ENCODE results near the gene PRKN. TPM values are rescaled to one million over a fixed set of nuclear protein-coding genes. Genes with fewer than 3 reads are reported as not detected.

Gene PRKN
- total RNA-seq, 4 donors from 2014 or later = 4.5 to 12.3 (median 9.0) TPM

DNA sequence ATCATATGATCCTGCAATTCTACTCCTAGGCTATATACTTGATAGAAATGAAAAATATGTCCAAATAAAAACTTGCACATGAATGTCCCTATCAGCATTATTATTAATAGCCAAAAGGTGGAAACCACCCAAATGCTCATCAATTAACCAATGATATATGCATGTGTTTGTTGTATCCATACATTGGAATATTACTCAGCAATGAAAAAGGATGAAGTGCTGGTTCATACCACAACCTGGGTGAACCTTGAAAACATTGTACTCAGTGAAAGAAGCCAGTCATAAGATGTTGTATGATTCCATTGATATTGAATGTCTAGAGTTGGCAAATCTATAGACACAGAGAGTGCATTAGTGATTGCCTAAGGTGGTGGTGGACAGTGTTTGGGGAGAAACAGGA is 267.6 kb downstream of the PRKN start:
- DNase-seq = no peak
- intact Hi-C loops (cut with DNase I; ENCODE audit: low total_unique reads) = no loop called here
- in situ Hi-C loops (cut with MboI; ENCODE audit: low pct_ligation_motif_present in 1 of 4, low pct_unique_long_range_greater_than_20kb in 1 of 4, low sequenced_read_pairs in 3 of 4) = no loop called here
- Histone ChIP-seq H3K27me3 (no peaks in the 10 kb centered on the region), H3K27ac (no peak overlapping the region), H3K9me3 (no peaks in the 10 kb centered on the region), H3K4me1 (no peaks in the 10 kb centered on the region), H3K36me3 (no peaks in the 10 kb centered on the region), H3K4me3 (no peak overlapping the region)
- TF ChIP-seq, protein P1, sequence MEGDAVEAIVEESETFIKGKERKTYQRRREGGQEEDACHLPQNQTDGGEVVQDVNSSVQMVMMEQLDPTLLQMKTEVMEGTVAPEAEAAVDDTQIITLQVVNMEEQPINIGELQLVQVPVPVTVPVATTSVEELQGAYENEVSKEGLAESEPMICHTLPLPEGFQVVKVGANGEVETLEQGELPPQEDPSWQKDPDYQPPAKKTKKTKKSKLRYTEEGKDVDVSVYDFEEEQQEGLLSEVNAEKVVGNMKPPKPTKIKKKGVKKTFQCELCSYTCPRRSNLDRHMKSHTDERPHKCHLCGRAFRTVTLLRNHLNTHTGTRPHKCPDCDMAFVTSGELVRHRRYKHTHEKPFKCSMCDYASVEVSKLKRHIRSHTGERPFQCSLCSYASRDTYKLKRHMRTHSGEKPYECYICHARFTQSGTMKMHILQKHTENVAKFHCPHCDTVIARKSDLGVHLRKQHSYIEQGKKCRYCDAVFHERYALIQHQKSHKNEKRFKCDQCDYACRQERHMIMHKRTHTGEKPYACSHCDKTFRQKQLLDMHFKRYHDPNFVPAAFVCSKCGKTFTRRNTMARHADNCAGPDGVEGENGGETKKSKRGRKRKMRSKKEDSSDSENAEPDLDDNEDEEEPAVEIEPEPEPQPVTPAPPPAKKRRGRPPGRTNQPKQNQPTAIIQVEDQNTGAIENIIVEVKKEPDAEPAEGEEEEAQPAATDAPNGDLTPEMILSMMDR (IDR thresholded peaks at IDR 0.05) = no peak
- TF ChIP-seq EP300 (IDR thresholded peaks at IDR 0.05; ENCODE audit: low read depth) (no peak), POLR2AphosphoS5 (IDR thresholded peaks at IDR 0.05) (no peak), POLR2A (IDR thresholded peaks at IDR 0.05) (no peak)

GRCh38 chr6:162450358-162450757 is 277.2 kb downstream of the PRKN start:
- Histone ChIP-seq H3K9me3 (no peaks in the 10 kb centered on the region), H3K27me3 (no peaks in the 10 kb centered on the region), H3K36me3 (no peaks in the 10 kb centered on the region), H3K27ac (no peak overlapping the region), H3K4me3 (no peak overlapping the region), H3K4me1 (no peaks in the 10 kb centered on the region)
- WGBS, 2 donors (ENCODE audit: low coverage in 1 of 2) = 81 to 90% methylated on average over 3 to 9 of the region's 9 CpGs
- TF ChIP-seq EP300 (IDR thresholded peaks at IDR 0.05; ENCODE audit: low read depth) (no peak), POLR2AphosphoS5 (IDR thresholded peaks at IDR 0.05) (no peak), POLR2A (IDR thresholded peaks at IDR 0.05) (no peak)
- TF ChIP-seq, protein P1 (IDR thresholded peaks at IDR 0.05) = no peak
- intact Hi-C loops (cut with DNase I; ENCODE audit: low total_unique reads) (no loop called here), in situ Hi-C loops (cut with MboI; ENCODE audit: low pct_ligation_motif_present in 1 of 4, low pct_unique_long_range_greater_than_20kb in 1 of 4, low sequenced_read_pairs in 3 of 4) (no loop called here)
- no peak for DNase-seq

- 80 to 92% methylated on average over 3 of the region's 3 CpGs for WGBS, 2 donors (ENCODE audit: low coverage in 1 of 2)
- no peak overlapping the region for H3K27ac ChIP-seq
- H3K27me3 ChIP-seq = no peaks in the 10 kb centered on the region
- DNase-seq = no peak
- no peaks in the 10 kb centered on the region for H3K36me3 ChIP-seq
- no peaks in the 10 kb centered on the region for H3K9me3 ChIP-seq
- TF ChIP-seq POLR2AphosphoS5 (IDR thresholded peaks at IDR 0.05) = no peak
- H3K4me3 ChIP-seq = no peak overlapping the region
- in situ Hi-C loops (cut with MboI; ENCODE audit: low pct_ligation_motif_present in 1 of 4, low pct_unique_long_range_greater_than_20kb in 1 of 4, low sequenced_read_pairs in 3 of 4) = no loop called here
- H3K4me1 ChIP-seq = no peaks in the 10 kb centered on the region
- intact Hi-C loops (cut with DNase I; ENCODE audit: low total_unique reads) = no loop called here
These were observed 279.3 kb downstream of the PRKN start for GRCh38 chr6:162448294-162448693.

DNA sequence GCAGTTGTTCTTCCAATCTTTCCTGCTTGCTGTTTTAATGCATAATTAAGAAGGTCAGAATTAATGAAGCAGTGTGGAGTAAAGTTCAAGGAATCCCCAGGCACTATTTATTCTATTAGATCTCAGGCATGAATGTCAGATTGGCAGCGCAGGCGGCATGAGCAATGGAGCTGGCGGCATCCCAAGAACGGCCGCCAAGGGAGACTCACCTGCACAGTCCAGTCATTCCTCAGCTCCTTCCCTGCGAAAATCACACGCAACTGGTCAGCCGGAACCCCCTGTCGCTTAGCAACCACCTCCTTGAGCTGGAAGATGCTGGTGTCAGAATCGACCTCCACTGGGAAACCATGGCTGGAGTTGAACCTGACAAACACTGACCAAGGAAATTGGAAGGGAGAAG is 284.5 kb downstream of the PRKN start:
- TF ChIP-seq POLR2A (IDR thresholded peaks at IDR 0.05) = no peak
- TF ChIP-seq POLR2AphosphoS5 (IDR thresholded peaks at IDR 0.05) = no peak
- 33 to 86% methylated on average over 1 to 10 of the region's 10 CpGs for WGBS, 2 donors (ENCODE audit: low coverage in 1 of 2)

DNA sequence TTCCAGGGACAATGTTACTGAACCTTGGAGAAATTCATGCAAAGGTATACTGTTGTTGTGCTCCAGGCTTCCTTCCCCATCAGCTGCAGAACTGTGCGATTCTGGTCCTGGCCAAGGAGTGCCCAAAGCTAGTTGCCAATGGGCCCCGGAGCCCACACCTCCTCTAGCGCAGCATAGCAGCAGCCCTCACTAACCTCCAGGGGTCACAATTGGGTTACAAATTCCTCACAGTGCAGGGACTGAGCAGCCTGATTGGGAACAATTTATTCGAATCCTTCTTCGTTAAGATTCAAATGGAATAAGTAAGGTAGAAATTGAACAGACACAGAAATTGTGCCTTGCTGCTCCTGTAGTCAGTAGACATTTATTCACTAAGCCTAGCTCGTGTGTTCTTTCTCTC is 284.9 kb downstream of the PRKN start:
- intact Hi-C loops (cut with DNase I; ENCODE audit: low total_unique reads) = no loop called here
- in situ Hi-C loops (cut with MboI; ENCODE audit: low pct_ligation_motif_present in 1 of 4, low pct_unique_long_range_greater_than_20kb in 1 of 4, low sequenced_read_pairs in 3 of 4) = no loop called here

More for the DNA sequence above, 284.5 kb downstream of the PRKN start:
- H3K4me3 ChIP-seq = no peak overlapping the region
- no peaks in the 10 kb centered on the region for H3K4me1 ChIP-seq
- H3K36me3 ChIP-seq = no peaks in the 10 kb centered on the region
- H3K27me3 ChIP-seq = no peaks in the 10 kb centered on the region
- H3K9me3 ChIP-seq = peaks cover 0 to 3% of the 10 kb centered on the region in 2 donors
- intact Hi-C loops (cut with DNase I; ENCODE audit: low total_unique reads) = no loop called here
- no peak for DNase-seq
- in situ Hi-C loops (cut with MboI; ENCODE audit: low pct_ligation_motif_present in 1 of 4, low pct_unique_long_range_greater_than_20kb in 1 of 4, low sequenced_read_pairs in 3 of 4) = no loop called here
- no peak overlapping the region for H3K27ac ChIP-seq

More for the DNA sequence above, 284.9 kb downstream of the PRKN start:
- Histone ChIP-seq H3K27ac (no peak overlapping the region), H3K4me1 (no peaks in the 10 kb centered on the region), H3K9me3 (peaks cover 0 to 8% of the 10 kb centered on the region in 2 donors), H3K36me3 (no peaks in the 10 kb centered on the region), H3K4me3 (no peak overlapping the region), H3K27me3 (no peaks in the 10 kb centered on the region)
- no peak for DNase-seq
- TF ChIP-seq POLR2A (IDR thresholded peaks at IDR 0.05) (no peak), EP300 (IDR thresholded peaks at IDR 0.05; ENCODE audit: low read depth) (no peak), POLR2AphosphoS5 (IDR thresholded peaks at IDR 0.05) (no peak)
- TF ChIP-seq, protein P1 (IDR thresholded peaks at IDR 0.05) = peak in 3 of 5 experiments; percentile 14 to 30 (median 23)
- WGBS, 2 donors (ENCODE audit: low coverage in 1 of 2) = 80 to 90% methylated on average over 2 to 6 of the region's 6 CpGs
